ENCODE measurements around the gene CLDN10. TPM values are rescaled to one million over a fixed set of nuclear protein-coding genes. Genes with fewer than 3 reads are reported as not detected.

CLDN10 gene
- total and polyA plus RNA-seq, 3 experiments from 2014 or later = not detected

GRCh38 chr13:95626768-95627167 is 74.2 kb downstream of the CLDN10 start:
- no peak overlapping the region for H3K4me3 Mint-ChIP-seq
- no peak for DNase-seq
- Histone ChIP-seq H3K9me3 (ENCODE audit: low read length) (no peaks in the 10 kb centered on the region), H3K4me3 (ENCODE audit: low read length) (no peak overlapping the region), H3K36me3 (ENCODE audit: insufficient read depth, low read length) (no peaks in the 10 kb centered on the region), H3K4me1 (ENCODE audit: insufficient read depth, low read length) (no peaks in the 10 kb centered on the region), H3K27me3 (ENCODE audit: insufficient read depth, low read length, poor library complexity, severe bottlenecking) (peaks cover 4% of the 10 kb centered on the region), H3K27ac (ENCODE audit: low read depth, low read length) (no peak overlapping the region)
- H3K27me3 Mint-ChIP-seq = peaks cover 12 to 34% of the 10 kb centered on the region in 2 donors
- H3K27ac Mint-ChIP-seq = no peak overlapping the region
- ChIA-PET CTCF (interaction anchor here (1.3 kb wide), 1 partner anchor 207 kb away, joined by 4 read pairs; no protein-coding TSS in a partner anchor), POLR2A (no interaction called here)
- no peaks in the 10 kb centered on the region for H3K36me3 Mint-ChIP-seq
- no peaks in the 10 kb centered on the region for H3K4me1 Mint-ChIP-seq
- H3K9me3 Mint-ChIP-seq = no peaks in the 10 kb centered on the region

- Histone ChIP-seq H3K27ac (ENCODE audit: low read depth, low read length) (no peak overlapping the region), H3K4me3 (ENCODE audit: low read length) (no peak overlapping the region), H3K36me3 (ENCODE audit: insufficient read depth, low read length) (no peaks in the 10 kb centered on the region), H3K27me3 (ENCODE audit: insufficient read depth, low read length, poor library complexity, severe bottlenecking) (no peaks in the 10 kb centered on the region), H3K4me1 (ENCODE audit: insufficient read depth, low read length) (no peaks in the 10 kb centered on the region), H3K9me3 (ENCODE audit: low read length) (no peaks in the 10 kb centered on the region)
- no peaks in the 10 kb centered on the region for H3K9me3 Mint-ChIP-seq
- H3K36me3 Mint-ChIP-seq = no peaks in the 10 kb centered on the region
- no peak overlapping the region for H3K27ac Mint-ChIP-seq
- no peak overlapping the region for H3K4me3 Mint-ChIP-seq
- H3K4me1 Mint-ChIP-seq = no peaks in the 10 kb centered on the region
- ChIA-PET POLR2A (no interaction called here), CTCF (interaction anchor here (1.3 kb wide), 1 partner anchor 206 kb away, joined by 4 read pairs; no protein-coding TSS in a partner anchor)
- no peak for DNase-seq
- peaks cover 12 to 35% of the 10 kb centered on the region in 2 donors for H3K27me3 Mint-ChIP-seq
Measured at GRCh38 chr13:95627590-95627989, 75.1 kb downstream of the CLDN10 start.

- Histone ChIP-seq H3K4me3 (ENCODE audit: low read length) (no peak overlapping the region), H3K9me3 (ENCODE audit: low read length) (no peaks in the 10 kb centered on the region), H3K4me1 (ENCODE audit: insufficient read depth, low read length) (no peaks in the 10 kb centered on the region), H3K27me3 (ENCODE audit: insufficient read depth, low read length, poor library complexity, severe bottlenecking) (no peaks in the 10 kb centered on the region), H3K36me3 (ENCODE audit: insufficient read depth, low read length) (no peaks in the 10 kb centered on the region), H3K27ac (ENCODE audit: low read depth, low read length) (no peak overlapping the region)
- no peaks in the 10 kb centered on the region for H3K9me3 Mint-ChIP-seq
- no peak overlapping the region for H3K27ac Mint-ChIP-seq
- no peak for DNase-seq
- CTCF ChIA-PET = no interaction called here
- H3K36me3 Mint-ChIP-seq = no peaks in the 10 kb centered on the region
- H3K4me1 Mint-ChIP-seq = no peaks in the 10 kb centered on the region
- no peak overlapping the region for H3K4me3 Mint-ChIP-seq
- H3K27me3 Mint-ChIP-seq = peaks cover 13 to 33% of the 10 kb centered on the region in 2 donors
- POLR2A ChIA-PET = no interaction called here
Measured at GRCh38 chr13:95628488-95628887, 76.0 kb downstream of the CLDN10 start.

- no peaks in the 10 kb centered on the region for H3K36me3 ChIP-seq (ENCODE audit: insufficient read depth, low read length)
- H3K9me3 ChIP-seq (ENCODE audit: low read length) = no peaks in the 10 kb centered on the region
- H3K27me3 ChIP-seq (ENCODE audit: insufficient read depth, low read length, poor library complexity, severe bottlenecking) = no peaks in the 10 kb centered on the region
- H3K4me1 Mint-ChIP-seq = no peaks in the 10 kb centered on the region
- H3K27me3 Mint-ChIP-seq = peaks cover 12 to 35% of the 10 kb centered on the region in 2 donors
- CTCF ChIA-PET = no interaction called here
- DNase-seq = no peak
- H3K27ac Mint-ChIP-seq = no peak overlapping the region
- no peaks in the 10 kb centered on the region for H3K36me3 Mint-ChIP-seq
- no peak overlapping the region for H3K4me3 ChIP-seq (ENCODE audit: low read length)
- POLR2A ChIA-PET = no interaction called here
- no peak overlapping the region for H3K27ac ChIP-seq (ENCODE audit: low read depth, low read length)
- no peaks in the 10 kb centered on the region for H3K4me1 ChIP-seq (ENCODE audit: insufficient read depth, low read length)
- H3K4me3 Mint-ChIP-seq = no peak overlapping the region
- H3K9me3 Mint-ChIP-seq = no peaks in the 10 kb centered on the region
Measured at GRCh38 chr13:95629071-95629470, 76.6 kb downstream of the CLDN10 start.

Other genes starting within 250 kb of the CLDN10 start
- gene DZIP1, start 92.0 kb downstream of the CLDN10 start, total RNA-seq = under 1 TPM in 1 of 2 experiments, not detected in 1; 0.13 TPM
- not detected for gene DZIP1, start 92.0 kb downstream of the CLDN10 start, polyA plus RNA-seq
- gene DNAJC3, start 124.4 kb downstream of the CLDN10 start, total RNA-seq = 10 to 100 TPM; 26.1 to 26.4 TPM
- gene DNAJC3, start 124.4 kb downstream of the CLDN10 start, polyA plus RNA-seq = 19.4 TPM

All from CD8-positive, alpha-beta memory T cell (primary cell).